HG02970 (cell line): ENCODE data around the gene NDRG3.
"Not testable (repeated sequence)": the region's sequence is repeated elsewhere in the genome, so short reads cannot be mapped to it uniquely, and the experiment has no call there.

Experiments
- ATAC-seq: cut with Tn5 transposase; IDR thresholded peaks from one replicate; pipeline ENCODE4 v1.9.1; 2021; ENCODE audit warnings: mild to moderate bottlenecking, moderate library complexity, moderate number of reproducible peaks; ENCODE audit not compliant: unreplicated experiment, low FRiP score

Gene NDRG3

GRCh38 chr20:36709126-36709525 is 36.8 kb downstream of the NDRG3 start:
- no peak for ATAC-seq

GRCh38 chr20:36703530-36703929 is 42.4 kb downstream of the NDRG3 start:
- no peak for ATAC-seq

GRCh38 chr20:36700438-36700837 is 45.5 kb downstream of the NDRG3 start:
- no peak for ATAC-seq

GRCh38 chr20:36695467-36695866 is 50.4 kb downstream of the NDRG3 start:
- ATAC-seq: not testable (repeated sequence)

- no peak for ATAC-seq
Measured at GRCh38 chr20:36688630-36689029, 57.3 kb downstream of the NDRG3 start.

- ATAC-seq: no peak
Measured at GRCh38 chr20:36687850-36688249, 58.0 kb downstream of the NDRG3 start.

- ATAC-seq: no peak
Measured at GRCh38 chr20:36686944-36687343, 58.9 kb downstream of the NDRG3 start.

GRCh38 chr20:36686504-36686903 is 59.4 kb downstream of the NDRG3 start:
- no peak for ATAC-seq

- ATAC-seq: no peak
Measured at GRCh38 chr20:36684747-36685146, 61.1 kb downstream of the NDRG3 start.

- ATAC-seq: no peak
Measured at GRCh38 chr20:36682311-36682710, 63.6 kb downstream of the NDRG3 start.

GRCh38 chr20:36677422-36677771 is 68.5 kb downstream of the NDRG3 start:
- ATAC-seq: no peak

GRCh38 chr20:36676701-36677421 is 69.0 kb downstream of the NDRG3 start:
- no peak for ATAC-seq

GRCh38 chr20:36675545-36675944 is 70.3 kb downstream of the NDRG3 start:
- not testable (repeated sequence) for ATAC-seq

- ATAC-seq: no peak
Measured at GRCh38 chr20:36672991-36673390, 72.9 kb downstream of the NDRG3 start.

- no peak for ATAC-seq
Measured at GRCh38 chr20:36670665-36671357, 75.1 kb downstream of the NDRG3 start.

- ATAC-seq: no peak
Measured at GRCh38 chr20:36666181-36666740, 79.6 kb downstream of the NDRG3 start.

GRCh38 chr20:36663031-36663430 is 82.9 kb downstream of the NDRG3 start:
- no peak for ATAC-seq

GRCh38 chr20:36658300-36658699 is 87.6 kb downstream of the NDRG3 start:
- no peak for ATAC-seq

GRCh38 chr20:36656733-36657132 is 89.2 kb downstream of the NDRG3 start:
- ATAC-seq: no peak

GRCh38 chr20:36655004-36655403 is 90.9 kb downstream of the NDRG3 start:
- ATAC-seq: no peak

GRCh38 chr20:36654506-36654905 is 91.4 kb downstream of the NDRG3 start:
- ATAC-seq: no peak

GRCh38 chr20:36653456-36653855 is 92.4 kb downstream of the NDRG3 start:
- no peak for ATAC-seq
